Nephron progenitor cell (in vitro differentiated cells): ENCODE measurements around the gene COL26A1.

ENCODE experiments used
- DNase-seq: peaks from one replicate; pipeline ENCODE4 v3.0.0; 2021
- H3K27ac Mint-ChIP-seq: 2 replicates; pipeline ENCODE4 v1.8.0; 2021; ENCODE audit warnings: mild to moderate bottlenecking, moderate library complexity, mixed read lengths
- H3K27me3 Mint-ChIP-seq: 2 replicates; pipeline ENCODE4 v1.8.0; 2021; ENCODE audit warnings: mild to moderate bottlenecking, low read depth, mixed read lengths; ENCODE audit not compliant: poor library complexity
- H3K36me3 Mint-ChIP-seq: 2 replicates; pipeline ENCODE4 v1.8.0; 2021; ENCODE audit warnings: low read depth, mixed read lengths
- H3K4me1 Mint-ChIP-seq: 2 replicates; pipeline ENCODE4 v1.8.0; 2021; ENCODE audit warnings: mixed read lengths
- H3K4me3 Mint-ChIP-seq: 2 replicates; pipeline ENCODE4 v1.8.0; 2021; ENCODE audit warnings: mild to moderate bottlenecking, moderate library complexity, mixed read lengths
- H3K9me3 Mint-ChIP-seq: 2 replicates; pipeline ENCODE4 v1.8.0; 2021; ENCODE audit warnings: mild to moderate bottlenecking, moderate library complexity, mixed read lengths
- CTCF ChIP-seq: fragments of 200-600 bp; sonication (generic); IDR thresholded peaks from 2 replicates; pipeline ENCODE4 v1.5.0; 2021; ENCODE audit warnings: antibody characterized with exemption

The COL26A1 gene

GRCh38 chr7:101581891-101582290 lies 219.2 kb downstream of the COL26A1 start:
- no peak for DNase-seq
- Mint-ChIP-seq H3K36me3 (no peaks in the 10 kb centered on the region), H3K4me1 (peaks cover 26% of the 10 kb centered on the region), H3K4me3 (no peak overlapping the region), H3K9me3 (peaks cover 26% of the 10 kb centered on the region), H3K27ac (no peak overlapping the region), H3K27me3 (peaks cover 4% of the 10 kb centered on the region)
- no peak for TF ChIP-seq CTCF

- no peak overlapping the region for H3K4me3 Mint-ChIP-seq
- no peak for TF ChIP-seq CTCF
- peaks cover 35% of the 10 kb centered on the region for H3K4me1 Mint-ChIP-seq
- DNase-seq: no peak
- no peaks in the 10 kb centered on the region for H3K36me3 Mint-ChIP-seq
- peaks cover 21% of the 10 kb centered on the region for H3K9me3 Mint-ChIP-seq
- peaks cover 4% of the 10 kb centered on the region for H3K27me3 Mint-ChIP-seq
- no peak overlapping the region for H3K27ac Mint-ChIP-seq
Observed at GRCh38 chr7:101582971-101583370, 220.3 kb downstream of the COL26A1 start.

- Mint-ChIP-seq H3K27ac (peak overlapping the region; percentile 55), H3K4me3 (no peak overlapping the region), H3K9me3 (peaks cover 17% of the 10 kb centered on the region), H3K4me1 (peaks cover 53% of the 10 kb centered on the region), H3K36me3 (no peaks in the 10 kb centered on the region), H3K27me3 (peaks cover 13% of the 10 kb centered on the region)
- TF ChIP-seq CTCF: no peak
- no peak for DNase-seq
Observed at GRCh38 chr7:101586078-101586905, 223.6 kb downstream of the COL26A1 start.

- Mint-ChIP-seq H3K9me3 (peaks cover 15% of the 10 kb centered on the region), H3K27ac (peak overlapping the region; percentile 24), H3K4me3 (no peak overlapping the region), H3K27me3 (peaks cover 13% of the 10 kb centered on the region), H3K36me3 (no peaks in the 10 kb centered on the region), H3K4me1 (peaks cover 53% of the 10 kb centered on the region)
- DNase-seq: no peak
- no peak for TF ChIP-seq CTCF
Observed at GRCh38 chr7:101586906-101587677, 224.4 kb downstream of the COL26A1 start.

GRCh38 chr7:101588131-101588935 lies 225.7 kb downstream of the COL26A1 start:
- Mint-ChIP-seq H3K4me1 (peaks cover 46% of the 10 kb centered on the region), H3K4me3 (no peak overlapping the region), H3K9me3 (peaks cover 6% of the 10 kb centered on the region), H3K27me3 (peaks cover 14% of the 10 kb centered on the region), H3K27ac (no peak overlapping the region), H3K36me3 (no peaks in the 10 kb centered on the region)
- DNase-seq: no peak
- TF ChIP-seq CTCF: no peak
